Esophagus muscularis mucosa (tissue), 3 donors: ENCODE data around the gene HSPA12B.

Experiments used
- CTCF ChIP-seq, 3 experiments: fragments of 200-600 bp in 2 of 3; fragments of 450-650 bp in 1 of 3; sonication (generic) in 2 of 3; IDR thresholded peaks; one replicate each; pipeline ENCODE4 v1.5.1; 2017 to 2019; ENCODE audit warnings: antibody characterized with exemption in 3 of 3, mild to moderate bottlenecking in 2 of 3, moderate library complexity in 1 of 3
- POLR2A ChIP-seq: fragments of 450-650 bp; IDR thresholded peaks from one replicate; pipeline ENCODE4 v1.6.1; 2017; ENCODE audit warnings: antibody characterized with exemption, moderate library complexity, mild to moderate bottlenecking, low read depth
- POLR2AphosphoS5 ChIP-seq, 2 donors: sonication (generic); formaldehyde crosslinking; IDR thresholded peaks; one replicate each; pipeline ENCODE4 v1.6.1; 2017; ENCODE audit warnings: antibody characterized with exemption in 2 of 2

- TF ChIP-seq POLR2AphosphoS5 (IDR thresholded peaks at IDR 0.05) (peak; percentile 60 to 70), CTCF (IDR thresholded peaks at IDR 0.05) (peak; percentile 48 to 59 (median 56)), POLR2A (no peak)
Observed at GRCh38 chr20:3768342-3769130, 36.1 kb downstream of the HSPA12B start.
